K562 (cell line): ENCODE measurements around the gene AMBP. TPM values are rescaled to one million over a fixed set of nuclear protein-coding genes. Genes with fewer than 3 reads are reported as not detected.

Experiments
- ATAC-seq: fragments of 200-7000 bp; cut with Tn5 transposase; 3 replicates; pipeline ENCODE4 v1.9.1; 2020; ENCODE audit warnings: moderate library complexity
- BruUV-seq: library from RNA; stranded (reverse); fragments of 400-500 nt; replicated peaks from 2 replicates; lab custom pipeline; 2021; lab: Mats Ljungman, UMichigan
- CTCF ChIA-PET: fragments of 300-600 bp; formaldehyde crosslinking; extraction: SDS; loops from one replicate; lab custom pipeline; 2021; ENCODE audit warnings: low intra/inter-chr PET ratio; lab: Yijun Ruan, JAX
- POLR2A ChIA-PET: fragments of 300-600, 350-650 bp; sonication (Branson Sonifier 250); formaldehyde crosslinking; extraction: SDS; loops from one replicate; lab custom pipeline; 2021; ENCODE audit warnings: antibody characterized with exemption, inconsistent platforms; lab: Yijun Ruan, JAX
- DNase-seq, 4 experiments: peaks; one replicate each; pipeline versions ENCODE4 v3.0.0 to v3.0.0-alpha.2; 2011 to 2018; ENCODE audit warnings: low spot score in 3 of 4, mixed read lengths in 3 of 4; ENCODE audit errors: extremely low read depth in 1 of 4
- FAIRE-seq: peaks from 2 replicates; lab custom pipeline; 2011; peaks lifted over from hg19 to GRCh38; lab: Jason Lieb, UNC
- H2AFZ ChIP-seq: 2 replicates; pipeline ENCODE4 v1.6.0; 2011; ENCODE audit warnings: low read depth, low read length, control low read depth, inconsistent platforms
- H3K27ac ChIP-seq: fragments of 200-600 bp; 3 replicates; pipeline ENCODE4 v1.8.0; 2011; ENCODE audit warnings: low read depth, mild to moderate bottlenecking, control low read depth, inconsistent platforms, low read length, moderate library complexity, mixed read lengths; ENCODE audit errors: extremely low read depth
- H3K27me3 ChIP-seq, 2 experiments: fragments of 300-600 bp in 1 of 2; 2 replicates in 1 of 2; 3 replicates in 1 of 2; pipeline versions ENCODE4 v1.6.0 to v1.8.0; 2011; ENCODE audit warnings: inconsistent platforms in 2 of 2, low read length in 2 of 2, mild to moderate bottlenecking in 1 of 2, mixed read lengths in 1 of 2, moderate library complexity in 1 of 2; ENCODE audit not compliant: control insufficient read depth in 2 of 2, insufficient read depth in 2 of 2
- H3K36me3 ChIP-seq: fragments of 300-600 bp; 3 replicates; pipeline ENCODE4 v1.8.0; 2011; ENCODE audit warnings: mild to moderate bottlenecking, low read length, inconsistent platforms; ENCODE audit not compliant: control insufficient read depth, insufficient read depth
- H3K4me1 ChIP-seq, 2 experiments: fragments of 200-600 bp in 1 of 2; replicated peaks in 1 of 2; 2 replicates in 1 of 2; 3 replicates in 1 of 2; pipeline versions ENCODE4 v1.5.1 to v1.8.0; 2011; ENCODE audit warnings: inconsistent platforms in 2 of 2, low read length in 2 of 2, mild to moderate bottlenecking in 1 of 2, mixed read lengths in 1 of 2, moderate library complexity in 1 of 2; ENCODE audit not compliant: control insufficient read depth in 2 of 2, insufficient read depth in 2 of 2
- H3K4me2 ChIP-seq: 2 replicates; pipeline ENCODE4 v1.6.1; 2011; ENCODE audit warnings: low read length, control low read depth, inconsistent platforms, mixed read lengths; ENCODE audit not compliant: insufficient read depth
- H3K4me3 ChIP-seq: fragments of 200-600 bp; sonication (generic), shearing (Covaris generic); 2 replicates; pipeline ENCODE4 v1.5.1; 2016; ENCODE audit warnings: control low read depth, inconsistent platforms
- H3K79me2 ChIP-seq: fragments of 200-600 bp; 3 replicates; pipeline ENCODE4 v1.8.0; 2011; ENCODE audit warnings: low read length, inconsistent platforms; ENCODE audit not compliant: control insufficient read depth, insufficient read depth
- H3K9ac ChIP-seq, 2 experiments: 2 replicates each; pipeline versions ENCODE4 v1.6.0 to v1.6.1; 2011; ENCODE audit warnings: low read depth in 2 of 2, low read length in 2 of 2, control low read depth in 1 of 2, inconsistent platforms in 1 of 2, mild to moderate bottlenecking in 1 of 2, mixed read lengths in 1 of 2; ENCODE audit not compliant: insufficient read depth in 1 of 2
- H3K9me1 ChIP-seq: one replicate; pipeline ENCODE4 v1.6.0; 2011; ENCODE audit warnings: inconsistent platforms, mild to moderate bottlenecking, low read length, moderate library complexity; ENCODE audit not compliant: control insufficient read depth, insufficient read depth
- H3K9me3 ChIP-seq: replicated peaks from 2 replicates; pipeline ENCODE4 v1.5.1; 2011; ENCODE audit warnings: low read depth, low read length, inconsistent platforms; ENCODE audit not compliant: control insufficient read depth, insufficient read depth
- H4K20me1 ChIP-seq: replicated peaks from 2 replicates; pipeline ENCODE4 v1.6.1; 2011; ENCODE audit warnings: low read length, inconsistent platforms, mixed read lengths; ENCODE audit not compliant: control insufficient read depth, insufficient read depth
- CREB5 ChIP-seq: fragments of 250-450 bp; sonication (Bioruptor Pico); IDR thresholded peaks from 2 replicates; pipeline ENCODE4 v1.5.0; 2020; ENCODE audit warnings: mild to moderate bottlenecking
- CXXC5 ChIP-seq: fragments of 250-450 bp; sonication (Bioruptor Pico); IDR thresholded peaks from 2 replicates; pipeline ENCODE4 v1.8.0; 2022; ENCODE audit warnings: inconsistent platforms, mild to moderate bottlenecking, moderate library complexity
- FOXA3 ChIP-seq, 2 experiments: fragments of 450-650 bp in 1 of 2; sonication (generic) in 1 of 2; formaldehyde crosslinking; IDR thresholded peaks in 1 of 2; conservative IDR thresholded peaks in 1 of 2; 2 replicates each; pipeline versions ENCODE4 v1.4.0 to v1.8.0; 2020 to 2022; ENCODE audit warnings: mild to moderate bottlenecking in 2 of 2, missing genetic modification reagents in 1 of 2
- GATAD2B ChIP-seq: fragments of 450-650 bp; IDR thresholded peaks from 2 replicates; pipeline ENCODE4 v1.6.1; 2017; ENCODE audit warnings: mild to moderate bottlenecking, borderline replicate concordance
- HEY1 ChIP-seq: fragments of 250-450 bp; sonication (Bioruptor Pico); IDR thresholded peaks from 2 replicates; pipeline ENCODE4 v1.5.0; 2020; ENCODE audit warnings: mild to moderate bottlenecking, moderate library complexity, borderline replicate concordance
- RERE ChIP-seq: sonication (generic); formaldehyde crosslinking; IDR thresholded peaks from 2 replicates; pipeline ENCODE4 v1.8.0; 2023; ENCODE audit warnings: missing genetic modification reagents, mild to moderate bottlenecking, borderline replicate concordance
- RFX1 ChIP-seq: fragments of 450-650 bp; IDR thresholded peaks from 2 replicates; pipeline ENCODE4 v1.6.1; 2016; ENCODE audit warnings: mild to moderate bottlenecking, moderate library complexity
- USF2 ChIP-seq: sonication (generic); formaldehyde crosslinking; IDR thresholded peaks from 2 replicates; pipeline ENCODE4 v1.5.0; 2020; ENCODE audit warnings: missing genetic modification reagents
- ZBTB9 ChIP-seq: fragments of 450-650 bp; formaldehyde crosslinking; IDR thresholded peaks from 2 replicates; pipeline ENCODE4 v1.4.0; 2020; ENCODE audit warnings: mild to moderate bottlenecking, moderate library complexity
- ZNF444 ChIP-seq: fragments of 250-450 bp; sonication (Bioruptor Pico); IDR thresholded peaks from 2 replicates; pipeline ENCODE4 v1.4.0; 2020; ENCODE audit warnings: mild to moderate bottlenecking, moderate library complexity
- ZNF561 ChIP-seq: fragments of 450-650 bp; formaldehyde crosslinking; conservative IDR thresholded peaks from 2 replicates; pipeline ENCODE4 v1.4.0; 2020; ENCODE audit warnings: mild to moderate bottlenecking, moderate library complexity
- WGBS: fragments of 100-300 bp; shearing (Covaris generic); methylation state at CpG from one replicate; pipeline ENCODE4 v1.1.6; 2016; ENCODE audit warnings: low coverage, mixed read lengths; ENCODE audit not compliant: insufficient coverage; ENCODE audit errors: missing lambda C conversion rate; 5-methylcytosine and 5-hydroxymethylcytosine counted together
- in situ Hi-C: fragments of 300-500 bp; cut with MboI; formaldehyde crosslinking; loops from 4 replicates; pipeline ENCODE4 v1.15.0; 2018; ENCODE audit warnings: inconsistent platforms, mixed read lengths
- intact Hi-C: fragments of 100-400 bp; cut with micrococcal nuclease; formaldehyde crosslinking; loops from 2 replicates; pipeline ENCODE4 v1.14.2; 2022
- polyA plus RNA-seq, 8 experiments: library from polyadenylated mRNA; depleted of rRNA in 4 of 8; stranded (reverse) in 5 of 8; unstranded in 3 of 8; fragments of >200 nt; fragmentation: Nextera tagmentation in 2 of 8; fragmentation: Illumina TruSeq in 1 of 8; extraction: Ambion mirVana in 2 of 8; extraction: Trizol in 1 of 8; gene quantifications; 2 replicates each; pipeline versions ENCODE4 v1.2.1 to v1.2.3, GENCODE V29; 2011 to 2014; ENCODE audit warnings: inconsistent platforms in 1 of 8, missing spikeins in 1 of 8
- total RNA-seq, 7 experiments: library from RNA; depleted of rRNA in 6 of 7; stranded (reverse); fragments of >200 nt in 6 of 7; fragmentation: Illumina TruSeq in 2 of 7; extraction: Trizol in 2 of 7; gene quantifications; 2 replicates each; pipeline versions ENCODE4 v1.2.1 to v1.2.3, GENCODE V29; 2011 to 2021; ENCODE audit warnings: low replicate concordance in 1 of 7

The AMBP gene
- total and polyA plus RNA-seq, 9 of the 15 experiments (the other 6 are each of a cell fraction or from before 2014, with no cell fraction given): 1.3 TPM; not detected in 8

GRCh38 chr9:114029311-114030170 lies 48.6 kb downstream of the AMBP start:
- Histone ChIP-seq H4K20me1 (peaks cover 3% of the 10 kb centered on the region; the same call in 1 of the 2 replicates), H3K4me1 (peaks cover 0 to 3% of the 10 kb centered on the region in 2 experiments; a peak in 2 of 5 replicates), H2AFZ (no peak overlapping the region), H3K4me2 (no peak overlapping the region), H3K27me3 (no peaks in the 10 kb centered on the region), H3K9me3 (no peaks in the 10 kb centered on the region), H3K36me3 (peaks cover 3% of the 10 kb centered on the region; the same call in 1 of the 3 replicates), H3K79me2 (no peaks in the 10 kb centered on the region), H3K9ac (no peak overlapping the region), H3K27ac (no peak overlapping the region), H3K9me1 (peaks cover 7% of the 10 kb centered on the region), H3K4me3 (no peak overlapping the region)
- in situ Hi-C loops (no loop called here), intact Hi-C loops (loop anchor here (5.0 kb wide), 2 partner anchors 222 to 292 kb away; no protein-coding TSS in a partner anchor)
- FAIRE-seq: no peak
- ChIA-PET POLR2A (no interaction called here), CTCF (no interaction called here)
- ATAC-seq: no peak
- no TSS peak for BruUV-seq
- DNase-seq: no peak
- 55% methylated on average over 12 of the region's 12 CpGs for WGBS
- TF ChIP-seq ZNF444 (no peak), RERE (CRISPR knock-in tag) (no peak), USF2 (no peak), HEY1 (CRISPR knock-in tag) (no peak), GATAD2B (no peak), ZNF561 (CRISPR knock-in tag) (no peak), CREB5 (no peak), CXXC5 (CRISPR knock-in tag) (no peak), ZBTB9 (no peak), FOXA3 (CRISPR knock-in tag; conservative IDR thresholded peaks at IDR 0.05 in 1 of 2, IDR thresholded peaks at IDR 0.05 in 1 of 2) (no peak), RFX1 (no peak)
